HL-60 (cell line): ENCODE results near the gene RNLS.

ENCODE experiments used
- DNase-seq, 2 experiments: peaks; one replicate each; pipeline ENCODE4 v3.0.0-alpha.2; 2010 to 2020; ENCODE audit warnings: low read depth in 1 of 2, low spot score in 1 of 2
- H3K27ac ChIP-seq: fragments of 250-450 bp; sonication (Bioruptor Pico); replicated peaks from 2 replicates; pipeline ENCODE4 v1.5.1; 2020; ENCODE audit warnings: mild to moderate bottlenecking, moderate library complexity
- H3K27me3 ChIP-seq: fragments of 250-450 bp; sonication (Bioruptor Pico); 2 replicates; pipeline ENCODE4 v1.5.1; 2021; ENCODE audit warnings: mild to moderate bottlenecking, moderate library complexity; ENCODE audit not compliant: insufficient read depth, poor library complexity, severe bottlenecking
- H3K4me3 ChIP-seq: replicated peaks from 2 replicates; pipeline ENCODE4 v1.5.1; 2011; ENCODE audit warnings: mild to moderate bottlenecking, control low read depth, low read length; ENCODE audit not compliant: insufficient read depth
- GABPA ChIP-seq: IDR thresholded peaks from 2 replicates; pipeline ENCODE4 v1.6.1; 2012; ENCODE audit warnings: low read depth
- POLR2AphosphoS5 ChIP-seq: IDR thresholded peaks from 2 replicates; pipeline ENCODE4 v1.6.1; 2012; ENCODE audit warnings: low read depth
- REST ChIP-seq: IDR thresholded peaks from 2 replicates; pipeline ENCODE4 v1.6.1; 2012; ENCODE audit warnings: low read depth; ENCODE audit not compliant: insufficient replicate concordance
- SPI1 ChIP-seq: IDR thresholded peaks from 2 replicates; pipeline ENCODE4 v1.6.1; 2012; ENCODE audit warnings: low read depth, mild to moderate bottlenecking, borderline replicate concordance
- TF ChIP-seq, protein P1 (sequence below): IDR thresholded peaks from one replicate; pipeline ENCODE4 v1.5.1; 2011; ENCODE audit warnings: low read length, control low read depth, inconsistent platforms; ENCODE audit not compliant: insufficient read depth

RNLS gene

GRCh38 chr10:88442716-88443115, 140.4 kb downstream of the RNLS start:
- no peaks in the 10 kb centered on the region for H3K27me3 ChIP-seq
- H3K27ac ChIP-seq, result no peak overlapping the region
- no peak overlapping the region for H3K4me3 ChIP-seq
- DNase-seq, result no peak
- TF ChIP-seq, protein P1, sequence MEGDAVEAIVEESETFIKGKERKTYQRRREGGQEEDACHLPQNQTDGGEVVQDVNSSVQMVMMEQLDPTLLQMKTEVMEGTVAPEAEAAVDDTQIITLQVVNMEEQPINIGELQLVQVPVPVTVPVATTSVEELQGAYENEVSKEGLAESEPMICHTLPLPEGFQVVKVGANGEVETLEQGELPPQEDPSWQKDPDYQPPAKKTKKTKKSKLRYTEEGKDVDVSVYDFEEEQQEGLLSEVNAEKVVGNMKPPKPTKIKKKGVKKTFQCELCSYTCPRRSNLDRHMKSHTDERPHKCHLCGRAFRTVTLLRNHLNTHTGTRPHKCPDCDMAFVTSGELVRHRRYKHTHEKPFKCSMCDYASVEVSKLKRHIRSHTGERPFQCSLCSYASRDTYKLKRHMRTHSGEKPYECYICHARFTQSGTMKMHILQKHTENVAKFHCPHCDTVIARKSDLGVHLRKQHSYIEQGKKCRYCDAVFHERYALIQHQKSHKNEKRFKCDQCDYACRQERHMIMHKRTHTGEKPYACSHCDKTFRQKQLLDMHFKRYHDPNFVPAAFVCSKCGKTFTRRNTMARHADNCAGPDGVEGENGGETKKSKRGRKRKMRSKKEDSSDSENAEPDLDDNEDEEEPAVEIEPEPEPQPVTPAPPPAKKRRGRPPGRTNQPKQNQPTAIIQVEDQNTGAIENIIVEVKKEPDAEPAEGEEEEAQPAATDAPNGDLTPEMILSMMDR, result no peak
- TF ChIP-seq GABPA (no peak), POLR2AphosphoS5 (no peak), REST (no peak)

DNA sequence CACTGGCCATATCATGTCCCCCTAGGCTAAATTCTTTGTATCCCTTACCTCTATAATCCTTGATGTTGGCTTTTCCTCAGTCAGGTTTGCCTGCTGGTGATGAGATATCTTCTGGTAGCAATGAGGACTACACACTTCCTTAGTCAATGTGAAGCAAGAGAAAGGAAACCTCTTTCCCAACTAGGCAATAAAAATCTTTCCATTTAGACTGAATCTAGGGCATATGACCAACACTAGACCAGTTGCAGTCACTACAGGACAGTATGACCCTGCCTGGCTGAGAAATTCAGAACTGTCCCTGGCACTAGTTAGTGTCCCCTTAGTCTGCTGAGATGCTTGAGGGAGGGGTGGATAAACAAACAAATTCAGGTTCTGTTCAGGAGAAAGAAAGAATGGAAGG, 142.6 kb downstream of the RNLS start:
- Histone ChIP-seq H3K27me3 (no peaks in the 10 kb centered on the region), H3K4me3 (no peak overlapping the region), H3K27ac (no peak overlapping the region)
- DNase-seq, result no peak
- TF ChIP-seq POLR2AphosphoS5 (no peak), GABPA (no peak), REST (no peak), SPI1 (no peak)
- TF ChIP-seq, protein P1, result no peak

- DNase-seq, result no peak
- H3K27ac ChIP-seq, result no peak overlapping the region
- no peak overlapping the region for H3K4me3 ChIP-seq
- TF ChIP-seq, protein P1, result no peak
- no peak for TF ChIP-seq POLR2AphosphoS5
- TF ChIP-seq REST, result no peak
- no peak for TF ChIP-seq SPI1
- TF ChIP-seq GABPA, result no peak
- no peaks in the 10 kb centered on the region for H3K27me3 ChIP-seq
Observed at GRCh38 chr10:88439932-88440331, 143.2 kb downstream of the RNLS start.
